NOMO-1 treated with dmso at 0.1 percent for 144 hours (cell line): ENCODE data around the gene OLIG3.

ENCODE experiments used
- DNase-seq: peaks from one replicate; lab custom pipeline; 2025; ENCODE audit not compliant: unreplicated experiment; lab: John Stamatoyannopoulos, UW

OLIG3 gene

DNA sequence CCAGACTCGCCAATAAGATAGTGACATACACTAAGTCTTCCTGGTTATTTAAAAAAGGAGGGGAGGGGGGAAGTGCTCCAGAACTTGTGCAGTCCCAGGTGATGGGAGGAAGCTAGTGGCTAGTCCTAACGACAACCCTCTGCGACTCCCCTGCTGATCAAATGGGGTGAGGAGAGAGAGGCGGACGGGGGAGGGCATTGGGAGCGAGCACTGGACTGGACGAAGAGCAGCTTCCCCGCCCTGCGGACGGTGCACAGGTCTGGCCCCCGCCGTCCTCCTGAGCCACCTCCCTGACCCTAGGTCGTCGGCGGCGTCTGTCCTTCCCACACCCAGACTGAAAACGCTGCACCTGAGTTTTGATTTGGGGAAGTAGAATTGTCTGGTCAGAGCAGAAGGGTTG is 2.2 kb upstream of the OLIG3 start:
- no peak for DNase-seq

DNA sequence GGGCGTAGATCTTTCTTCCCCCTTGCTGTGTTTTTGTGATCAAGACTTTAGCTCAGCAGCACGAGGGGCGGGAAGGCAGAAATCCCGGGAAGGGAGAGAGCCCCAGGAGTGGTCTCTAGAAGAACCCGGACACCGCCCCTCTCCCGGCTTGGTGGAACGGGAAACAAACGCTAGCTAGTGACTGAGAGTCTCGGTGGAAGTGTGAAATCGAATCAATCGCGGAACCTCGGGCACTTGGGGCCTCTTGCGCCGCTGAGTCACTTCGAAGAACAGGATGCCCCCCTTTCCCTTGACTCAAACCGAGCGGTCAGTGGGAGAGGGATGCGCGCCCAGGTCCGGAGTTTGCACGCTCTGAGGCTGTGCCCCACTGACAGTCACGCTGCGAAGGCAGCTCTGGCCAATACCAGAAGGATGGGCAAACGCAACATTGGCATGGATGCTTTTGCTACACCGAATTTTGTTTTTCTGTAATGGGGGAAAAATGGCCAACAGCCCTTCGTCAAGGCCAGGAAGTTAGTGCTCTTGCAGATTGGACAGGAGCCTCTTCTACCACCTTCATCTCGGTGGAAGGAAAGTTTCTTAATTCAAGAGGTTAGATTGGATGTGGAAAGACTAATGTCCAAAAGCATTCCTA is 1.6 kb upstream of the OLIG3 start:
- DNase-seq: no peak

DNA sequence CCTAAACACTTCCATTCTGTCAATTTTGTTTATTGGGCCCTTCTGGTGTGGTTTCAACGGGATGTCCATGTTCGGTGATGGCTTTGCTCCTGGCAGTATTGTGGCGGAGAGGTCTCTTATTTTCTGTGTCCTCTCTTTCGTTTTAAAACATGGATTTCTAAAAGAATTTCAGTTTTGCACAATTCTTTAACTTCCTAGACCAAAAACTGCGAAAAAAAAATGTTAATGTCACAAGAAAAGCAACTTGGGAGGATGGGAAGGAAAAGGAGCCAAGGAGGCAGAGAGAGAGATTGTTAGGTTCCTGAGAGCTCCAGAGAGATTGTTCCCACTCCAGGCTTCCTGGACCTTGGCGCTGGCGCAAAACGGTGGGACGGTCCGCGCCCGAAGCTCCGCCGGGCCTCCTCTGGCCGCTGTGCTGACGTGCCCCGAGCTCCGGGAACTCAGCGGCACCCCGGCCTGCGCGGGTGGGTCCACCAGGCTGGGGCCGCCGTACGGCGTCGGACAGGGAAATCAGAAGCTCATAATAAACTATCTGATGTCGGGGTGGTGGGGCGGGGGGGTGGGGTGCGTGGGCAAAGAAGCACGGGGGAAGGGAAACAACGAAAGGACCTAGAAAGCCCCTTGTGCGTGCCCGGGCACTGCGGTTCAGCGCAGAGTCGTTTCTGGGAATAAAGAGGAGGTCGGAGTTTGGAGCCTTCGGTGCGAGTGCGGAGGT is 951 bp upstream of the OLIG3 start:
- DNase-seq: no peak

DNA sequence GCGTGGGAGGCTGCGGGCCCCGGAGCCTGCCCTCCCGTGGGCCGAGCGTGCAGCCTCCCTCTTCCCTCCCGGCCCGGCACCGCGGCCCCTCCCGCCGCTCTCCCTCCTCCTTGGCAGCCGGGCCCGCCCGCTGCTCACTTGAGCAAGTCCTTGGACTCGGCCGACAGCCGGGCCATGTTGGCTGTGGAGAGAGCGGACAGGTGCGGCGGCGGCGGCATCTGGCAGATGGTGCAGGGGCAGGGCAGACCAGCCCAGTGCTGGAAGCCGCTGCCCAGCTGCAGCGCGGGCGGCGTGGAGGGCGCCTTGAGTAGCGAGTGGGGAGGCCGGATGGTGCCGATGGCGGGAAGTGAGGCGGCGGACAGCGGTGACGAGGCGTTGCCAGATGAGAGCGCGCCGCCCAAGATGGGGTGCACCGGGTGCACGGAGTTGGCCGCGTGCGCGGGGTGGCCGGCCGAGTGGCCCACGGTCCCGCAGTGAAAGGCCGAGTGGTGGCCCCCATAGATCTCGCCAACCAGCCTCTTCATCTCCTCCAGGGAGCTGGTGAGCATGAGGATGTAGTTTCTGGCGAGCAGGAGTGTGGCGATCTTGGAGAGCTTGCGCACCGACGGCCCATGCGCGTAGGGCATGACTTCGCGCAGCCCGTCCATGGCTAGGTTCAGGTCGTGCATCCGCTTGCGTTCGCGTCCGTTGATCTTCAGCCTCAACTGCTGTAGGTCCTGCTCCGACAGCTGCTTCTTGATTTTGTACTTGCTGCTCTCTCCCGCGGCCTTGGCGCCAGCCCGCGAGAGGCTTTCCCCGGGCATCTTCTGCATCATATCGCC is 766 bp downstream of the OLIG3 start:
- no peak for DNase-seq

DNA sequence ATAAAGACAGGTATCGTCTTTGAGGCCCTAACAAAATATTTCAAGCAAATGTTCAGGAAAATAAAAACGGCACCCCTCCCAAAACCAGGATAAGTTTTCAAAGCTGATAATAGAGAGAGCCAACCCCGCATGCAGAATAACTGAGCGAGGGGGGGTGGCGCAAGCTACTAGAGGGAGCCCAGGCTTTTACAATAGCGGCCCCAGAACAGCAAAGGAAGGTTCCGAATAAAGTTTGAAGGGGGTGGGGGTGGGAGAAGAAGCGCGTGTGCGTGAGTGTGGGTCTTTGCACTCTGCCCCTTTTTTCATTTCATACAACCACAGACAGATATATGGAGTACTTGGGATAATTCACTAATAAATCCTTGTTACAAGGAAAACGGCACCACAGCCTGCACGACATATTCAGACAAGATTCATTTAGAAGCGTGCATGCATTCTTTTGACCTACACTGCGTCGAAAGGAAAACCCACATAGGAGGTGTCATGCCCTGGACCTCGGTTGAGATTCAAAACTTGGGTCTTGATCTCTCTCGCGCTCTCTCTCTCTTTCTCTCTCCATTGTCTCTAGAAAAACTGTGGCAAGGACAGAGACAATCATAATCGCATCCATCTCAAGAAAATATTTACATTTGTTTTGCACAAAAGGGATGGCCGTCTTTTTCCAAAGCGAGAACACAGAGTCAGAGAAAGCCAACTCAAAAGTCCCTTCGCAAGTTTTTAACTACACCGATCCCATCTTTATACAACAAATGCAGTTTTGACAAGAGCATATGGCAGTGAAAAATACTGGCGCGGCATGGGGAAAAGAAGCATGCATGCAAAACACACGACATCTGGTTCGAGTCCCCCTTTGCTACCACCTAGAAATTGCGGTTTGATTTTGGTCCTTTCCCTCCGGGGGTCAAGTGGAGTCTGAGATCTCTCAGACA is 1.6 kb downstream of the OLIG3 start:
- DNase-seq: no peak

DNA sequence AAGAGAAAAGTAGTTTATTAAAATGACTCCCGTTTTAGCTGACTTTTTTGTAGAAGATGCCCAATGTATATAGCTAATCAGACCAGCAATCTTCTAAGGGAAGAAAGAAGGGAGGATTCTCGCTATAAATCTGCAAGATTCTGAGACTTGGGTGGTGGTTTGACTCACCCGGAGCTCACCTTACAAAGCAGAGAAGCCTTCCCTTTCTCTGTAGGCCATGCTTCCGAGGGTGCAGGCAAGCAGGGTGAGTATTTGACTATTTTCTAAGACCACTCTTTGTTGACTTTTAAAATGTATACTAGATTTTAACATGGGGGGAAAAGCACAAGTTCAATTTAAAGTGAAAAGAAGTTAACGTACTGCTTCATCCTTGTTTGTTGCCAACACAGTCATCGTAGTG is 2.7 kb downstream of the OLIG3 start:
- no peak for DNase-seq

DNA sequence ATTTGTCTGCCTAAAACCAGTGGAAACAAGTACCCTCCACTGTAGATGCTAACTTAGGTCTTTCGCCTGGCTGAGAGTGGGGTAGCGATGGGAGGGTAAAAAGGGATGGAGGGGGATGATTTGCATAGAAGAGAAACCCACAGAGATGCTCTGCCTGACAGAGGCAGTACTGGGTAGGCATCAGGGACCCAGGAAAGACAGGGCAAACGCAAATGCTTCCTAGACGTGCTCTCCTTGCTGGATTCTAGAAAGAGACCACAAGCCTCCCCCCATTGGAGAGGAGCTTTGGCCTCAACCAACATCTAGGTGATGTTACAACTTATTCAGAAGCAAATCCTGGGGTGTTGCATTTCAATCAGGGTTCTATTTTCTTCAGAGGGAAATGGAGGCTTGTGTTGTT is 3.2 kb downstream of the OLIG3 start:
- no peak for DNase-seq

DNA sequence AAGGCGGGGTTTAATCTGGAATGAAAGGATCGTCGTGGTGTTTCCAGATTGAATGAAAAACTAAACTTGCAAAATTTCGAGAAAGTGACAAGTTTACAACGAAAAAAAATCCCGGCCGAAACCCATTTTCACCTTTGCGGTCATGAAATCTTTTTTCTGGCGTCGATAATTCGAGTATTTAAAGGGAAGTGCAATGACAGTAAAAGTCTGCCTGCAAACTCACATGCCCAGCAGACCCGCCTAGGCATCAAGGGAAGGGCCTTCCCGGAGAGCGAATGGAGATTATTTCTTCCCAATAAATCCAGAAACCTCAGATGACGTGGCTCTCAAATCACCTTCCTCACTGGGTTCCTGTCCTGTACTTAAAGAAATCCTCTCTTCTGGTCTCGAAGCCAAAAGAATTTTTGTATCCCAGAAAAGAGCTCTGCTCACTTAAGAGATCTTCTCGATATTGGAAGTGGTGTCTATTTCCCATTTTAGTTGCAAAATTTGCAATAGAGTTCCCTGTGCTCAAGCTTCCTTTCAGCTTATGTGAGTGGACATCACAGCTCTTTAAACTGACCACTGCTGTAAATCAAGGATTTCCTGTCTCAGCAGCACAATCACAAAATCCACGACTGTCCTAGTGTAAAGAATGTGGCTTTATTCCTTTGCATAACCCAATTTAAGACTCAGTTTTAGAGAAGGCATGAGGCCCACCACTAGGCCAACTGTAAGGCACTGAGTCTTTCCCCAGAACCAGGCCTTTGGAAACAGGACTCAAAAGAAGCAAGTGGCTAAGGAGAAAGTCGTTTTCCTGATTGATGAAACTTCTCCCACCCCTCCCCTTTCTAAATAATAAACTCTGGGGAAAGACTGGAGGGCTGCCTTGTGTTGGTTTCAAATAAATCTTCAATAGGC is 3.9 kb downstream of the OLIG3 start:
- DNase-seq: no peak

DNA sequence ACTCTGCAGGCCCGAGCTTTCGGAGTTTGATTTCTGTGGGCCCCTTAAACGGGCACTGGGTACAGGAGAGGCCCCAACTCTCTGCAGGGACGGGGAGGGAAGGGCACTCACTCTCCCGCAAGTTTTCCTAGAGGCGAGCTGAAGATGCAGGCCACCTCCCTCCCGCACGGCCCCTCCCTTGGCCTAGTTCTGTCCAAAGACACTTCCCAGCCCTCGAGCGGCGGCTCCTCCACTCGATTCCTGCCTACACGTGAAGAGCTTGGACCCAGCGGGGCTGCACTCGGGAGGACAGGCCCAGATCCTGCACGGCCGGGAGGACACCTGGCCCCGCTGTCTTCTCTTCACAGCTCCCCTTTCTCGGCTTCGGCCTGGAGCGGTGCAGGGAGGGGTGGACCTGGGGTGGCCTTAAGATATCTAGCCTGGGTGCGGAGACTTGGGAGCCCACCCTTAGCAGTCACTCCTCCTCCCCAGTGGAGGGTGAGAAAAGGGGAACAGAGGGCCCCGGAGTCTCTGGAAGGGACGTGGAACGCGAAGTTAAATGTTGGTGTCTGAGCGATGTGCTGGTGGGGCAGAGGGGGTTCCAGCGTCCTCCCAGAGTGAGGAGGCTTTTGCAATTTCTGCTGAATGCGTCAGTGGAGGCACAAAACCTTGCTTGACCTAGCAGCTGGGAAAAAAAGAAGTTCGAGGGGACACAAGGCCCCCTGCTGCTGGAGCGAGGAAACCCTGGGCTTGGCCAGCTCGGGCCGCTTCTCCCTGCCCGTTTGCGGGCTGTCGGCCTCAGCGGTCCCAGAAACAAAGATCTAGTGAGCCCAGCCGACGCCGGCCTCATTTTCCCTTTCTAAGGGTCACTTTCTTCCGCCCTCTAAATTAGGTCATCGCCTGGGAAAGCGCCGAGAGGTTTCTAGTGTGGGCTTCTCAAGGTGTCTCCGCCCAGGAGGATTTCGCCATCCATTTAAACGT is 4.9 kb downstream of the OLIG3 start:
- DNase-seq: no peak

DNA sequence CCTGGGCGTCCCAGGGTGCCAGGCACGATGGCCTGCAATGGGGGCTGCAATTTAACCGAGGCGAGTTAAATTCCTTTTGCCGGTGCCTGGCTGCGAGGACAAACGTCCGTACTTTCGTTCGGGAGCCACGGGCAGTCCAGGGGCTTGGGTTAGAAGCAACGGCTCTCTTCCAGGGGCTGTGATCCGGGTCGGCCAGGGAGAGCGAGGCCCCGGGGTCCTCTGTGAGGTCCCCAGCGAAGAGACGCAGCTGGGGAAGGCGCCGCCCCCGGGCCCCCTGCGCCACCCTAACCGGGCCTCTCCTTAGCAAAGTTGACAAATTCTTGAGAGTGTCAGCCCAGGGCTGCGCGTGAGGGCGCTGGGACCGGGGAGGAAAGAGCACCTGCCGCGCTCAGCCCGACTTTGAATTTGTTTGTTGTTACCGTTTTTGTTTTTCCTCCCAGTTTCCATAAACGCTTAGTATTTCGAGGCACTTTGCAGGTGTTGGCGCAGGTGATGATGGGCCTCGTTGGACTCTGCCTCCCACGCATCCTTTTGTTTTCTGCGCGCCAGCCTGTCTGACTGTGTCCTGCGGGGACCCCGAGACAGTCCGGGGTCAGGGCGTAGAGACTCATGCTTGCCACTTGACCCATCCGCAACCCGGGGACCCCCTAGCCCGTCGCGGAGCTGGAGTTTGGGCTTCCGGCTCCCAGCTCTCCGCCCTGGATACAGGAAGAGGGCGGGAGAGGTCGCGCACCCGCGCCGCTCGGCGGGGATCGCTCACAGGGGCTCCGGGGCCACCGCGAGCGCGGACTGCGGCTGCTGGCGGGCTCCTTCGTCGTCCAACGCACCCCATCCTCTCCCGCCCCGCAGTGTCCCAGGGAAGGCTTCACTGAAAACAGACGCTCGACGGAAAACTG is 5.8 kb downstream of the OLIG3 start:
- DNase-seq: no peak

DNA sequence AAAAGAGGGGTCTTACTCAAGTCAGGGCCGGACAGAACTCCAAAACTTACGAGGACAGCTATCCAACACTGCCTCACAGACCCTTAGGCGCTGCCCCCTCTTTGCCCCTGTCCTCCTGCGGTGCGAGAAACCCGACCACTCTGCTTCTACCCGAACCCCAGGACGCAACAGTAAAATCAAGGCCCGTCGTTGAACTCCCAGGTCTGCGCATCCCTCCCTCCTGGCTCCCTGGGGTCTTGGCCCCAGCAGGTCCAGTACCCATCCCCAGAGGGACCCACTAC is 6.4 kb downstream of the OLIG3 start:
- no peak for DNase-seq

DNA sequence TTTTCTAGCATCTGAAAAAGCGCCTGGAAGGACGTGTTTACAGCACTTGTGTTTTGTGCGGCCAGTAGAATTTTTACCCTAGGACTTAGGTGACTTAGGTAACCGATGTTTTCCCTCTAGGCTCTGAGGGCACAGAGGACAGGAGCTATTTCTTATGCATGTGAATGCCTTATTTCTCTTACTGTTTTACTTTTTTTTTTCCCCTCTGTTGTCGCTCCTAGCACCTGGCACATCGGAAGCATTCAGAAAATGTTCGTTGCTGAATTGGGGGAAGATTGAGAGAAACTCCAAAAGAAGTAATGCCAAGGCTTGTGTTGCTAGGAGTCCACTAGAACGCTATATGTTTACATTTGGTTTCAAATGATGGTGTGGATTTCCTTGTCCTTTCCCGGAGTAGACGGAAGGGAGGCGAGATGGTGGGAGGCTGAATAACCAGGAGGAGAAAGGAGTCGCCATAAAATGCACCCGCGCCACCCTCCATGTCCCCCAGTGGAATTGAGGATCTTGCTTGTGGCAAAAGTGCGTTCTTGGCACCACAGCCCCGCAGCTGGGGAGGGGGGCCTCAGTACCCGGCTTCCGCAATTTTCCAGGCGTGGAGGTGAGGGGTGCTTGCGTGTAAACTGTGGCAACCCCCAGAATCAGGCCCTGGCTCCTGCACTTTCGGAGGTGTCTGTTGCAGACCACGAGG is 6.9 kb downstream of the OLIG3 start:
- DNase-seq: no peak

DNA sequence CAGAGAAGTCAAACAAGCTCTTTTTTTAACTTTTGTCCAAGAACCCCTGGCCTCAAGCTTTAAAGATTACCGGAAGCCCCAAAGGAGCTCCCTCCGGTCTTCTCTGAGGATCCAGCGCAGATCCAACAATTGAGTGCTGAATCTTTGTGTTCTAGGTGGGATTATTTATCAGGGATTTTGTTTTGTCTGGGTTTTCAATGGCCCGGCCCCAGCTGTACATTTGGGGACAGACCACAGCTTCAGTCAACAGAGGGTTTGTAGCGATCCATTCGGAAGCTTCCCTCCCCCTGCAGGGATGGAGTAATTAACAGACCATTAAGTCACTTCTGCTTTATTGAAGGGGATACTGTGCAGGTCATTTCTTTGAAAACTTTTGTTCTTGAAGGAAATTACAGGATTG is 7.8 kb downstream of the OLIG3 start:
- no peak for DNase-seq

DNA sequence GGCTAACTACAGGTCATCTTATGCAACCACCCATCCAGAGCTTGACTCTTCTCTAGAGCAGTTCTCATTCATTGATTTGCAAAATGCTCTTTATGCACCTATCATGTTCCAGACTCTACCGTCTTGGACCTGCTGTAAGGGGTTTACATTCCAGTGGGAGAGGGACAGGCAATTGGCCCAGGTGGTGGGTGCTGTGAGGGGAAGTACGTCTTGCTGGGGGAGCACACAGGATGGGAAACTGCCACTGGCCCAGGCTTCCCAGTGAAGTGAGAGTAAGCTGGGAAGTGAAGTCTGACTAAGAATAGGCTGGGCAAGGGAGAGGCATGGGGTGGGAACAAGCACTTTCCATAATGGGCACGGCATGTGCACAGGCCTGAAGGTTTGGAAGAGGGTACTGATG is 13.8 kb downstream of the OLIG3 start:
- DNase-seq: no peak

DNA sequence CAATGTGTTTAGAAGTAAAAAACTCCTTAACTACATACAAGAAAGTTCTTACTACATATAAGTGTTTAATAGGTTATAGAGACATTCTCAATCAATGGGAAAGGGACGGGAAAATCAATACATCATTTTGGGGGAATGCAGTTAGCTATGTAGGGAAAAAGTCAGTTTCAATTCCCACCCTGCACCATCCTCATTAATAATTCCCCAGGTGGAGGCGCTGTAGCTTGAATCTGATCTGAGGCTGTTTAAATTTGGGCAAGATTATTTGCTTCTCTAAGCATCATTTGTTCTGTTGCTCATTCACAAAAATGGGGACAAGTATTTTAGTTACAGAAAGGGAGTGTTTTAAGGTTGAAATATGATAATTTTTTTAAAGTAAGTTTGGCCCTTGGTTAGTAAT is 19.1 kb downstream of the OLIG3 start:
- DNase-seq: no peak

DNA sequence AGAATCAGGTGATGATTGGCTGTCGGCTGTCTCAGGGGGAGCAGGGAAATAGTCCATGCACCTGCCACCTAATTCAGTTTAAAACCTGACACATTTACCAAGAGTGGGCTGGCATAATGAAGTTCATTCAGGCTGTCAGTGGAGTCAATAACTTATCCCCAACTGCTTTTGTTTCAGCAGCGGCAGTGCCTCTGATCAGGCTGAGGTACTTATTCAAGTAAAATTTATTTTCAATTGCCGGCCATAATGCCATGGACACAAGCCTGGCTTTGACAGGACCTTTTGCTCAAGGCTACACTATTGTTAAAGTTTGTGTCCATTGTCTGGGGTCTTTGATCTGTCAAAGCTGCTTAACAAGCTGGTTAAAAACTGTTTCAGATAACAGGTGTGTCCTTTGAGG is 20.6 kb downstream of the OLIG3 start:
- no peak for DNase-seq

DNA sequence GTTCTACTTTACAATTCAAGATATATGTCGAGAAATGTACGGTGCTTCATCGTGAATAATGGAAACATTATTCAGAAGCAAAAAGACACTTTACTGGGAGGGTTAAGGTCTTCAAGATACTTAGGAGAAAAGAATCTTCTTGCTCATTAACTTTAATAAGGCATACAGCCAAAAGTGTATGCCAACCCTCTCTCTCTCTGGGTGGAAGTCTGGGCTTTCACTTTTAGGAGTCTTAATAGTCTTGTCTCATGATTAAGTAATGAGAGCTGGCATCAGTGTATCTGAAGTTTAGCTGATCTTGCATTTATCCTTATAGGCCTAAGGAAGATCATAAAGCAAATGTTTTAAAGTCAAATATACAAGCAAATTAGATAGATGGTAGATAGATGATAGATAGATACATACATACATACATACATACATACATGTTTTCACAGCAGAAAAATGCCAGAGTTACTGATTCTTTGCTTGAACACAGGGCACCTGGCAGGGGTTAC is 21.5 kb downstream of the OLIG3 start:
- DNase-seq: no peak
